ENCODE data around the gene CNR1. TPM values are rescaled to one million over a fixed set of nuclear protein-coding genes. Genes with fewer than 3 reads are reported as not detected.

Gene CNR1
- total and polyA plus RNA-seq, 2 of the 4 experiments (the other 2 are of a cell fraction): not detected

DNA sequence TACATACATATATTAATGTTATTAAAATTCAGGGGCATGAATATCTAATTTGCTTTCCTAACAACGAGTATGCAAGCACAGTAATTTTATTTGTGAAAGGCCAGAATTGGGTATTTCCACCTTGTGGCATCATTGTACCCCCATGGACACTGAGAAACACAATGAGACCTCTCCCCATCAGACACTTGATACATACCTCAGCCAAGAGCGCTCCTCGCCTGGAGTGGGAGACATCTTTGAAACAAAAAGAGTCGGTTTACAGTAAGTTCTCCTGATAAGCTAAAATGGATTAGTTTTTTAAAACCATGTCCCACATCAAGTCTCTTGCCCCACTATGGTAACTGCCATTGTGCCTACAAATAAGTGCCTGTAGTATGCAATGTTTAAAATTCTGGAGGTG is 2.1 kb downstream of the CNR1 start:
- Histone ChIP-seq H3K18ac (ENCODE audit: low read depth, low read length) (no peak overlapping the region), H2BK20ac (ENCODE audit: low read depth, low read length) (no peak overlapping the region), H3K56ac (ENCODE audit: extremely low read depth, insufficient read depth, low read length) (no peak overlapping the region), H4K5ac (ENCODE audit: low read depth, low read length) (no peak overlapping the region), H2AK5ac (ENCODE audit: low read depth, low read length) (no peak overlapping the region), H2BK120ac (ENCODE audit: low read depth, low read length) (no peak overlapping the region), H4K91ac (ENCODE audit: insufficient read depth, low read depth, low read length) (no peak overlapping the region), H3K4me3 (ENCODE audit: insufficient read depth, low read depth, low read length) (no peak overlapping the region), H4K8ac (ENCODE audit: low read depth in 2 of 2, low read length in 2 of 2) (no peak overlapping the region), H2AFZ (replicated peaks; ENCODE audit: low read length, poor library complexity) (no peak overlapping the region), H3K4me2 (ENCODE audit: low read depth, low read length) (no peak overlapping the region), H3K4me1 (ENCODE audit: control insufficient read depth, insufficient read depth, low read length) (peaks cover 2% of the 10 kb centered on the region; the same call in 1 of the 2 replicates), H3K23ac (ENCODE audit: low read depth, low read length) (no peak overlapping the region), H3K14ac (replicated peaks; ENCODE audit: low read depth, low read length) (no peak overlapping the region), H2AK9ac (replicated peaks; ENCODE audit: low read depth, low read length, poor library complexity) (no peak overlapping the region), H3K9me1 (ENCODE audit: insufficient read depth, low read length) (no peaks in the 10 kb centered on the region), H2BK5ac (ENCODE audit: low read depth, low read length, poor library complexity, severe bottlenecking) (no peak overlapping the region), H4K20me1 (ENCODE audit: insufficient read depth, low read length) (no peaks in the 10 kb centered on the region), H3K4ac (ENCODE audit: low read depth, low read length) (no peak overlapping the region), H2BK15ac (ENCODE audit: low read depth, low read length) (no peak overlapping the region), H3K27me3 (ENCODE audit: control insufficient read depth, insufficient read depth, low read length) (peaks cover 40% of the 10 kb centered on the region), H3K79me1 (ENCODE audit: low read depth in 1 of 2, low read length in 2 of 2) (no peaks in the 10 kb centered on the region), H3K36me3 (ENCODE audit: control insufficient read depth, insufficient read depth, low read length) (no peaks in the 10 kb centered on the region), H3K9me3 (ENCODE audit: control insufficient read depth, insufficient read depth, low read length) (no peaks in the 10 kb centered on the region), H3K9ac (ENCODE audit: low read depth, low read length) (no peak overlapping the region), H3K27ac (ENCODE audit: insufficient read depth, low read length) (no peak overlapping the region)
- in situ Hi-C loops (cut with MboI; ENCODE audit: low sequenced_read_pairs) (no loop called here), intact Hi-C loops (cut with micrococcal nuclease) (loop anchor here (10.0 kb wide), 2 partner anchors 459 to 759 kb away; partner anchors contain the start of genes AKIRIN2 and CFAP206), dilution Hi-C loops (cut with HindIII; ENCODE audit: low sequenced_read_pairs, unreplicated experiment) (no loop called here)
- POLR2A ChIA-PET (ENCODE audit: unreplicated experiment): no interaction called here
- CTCF ChIA-PET: no interaction called here
- WGBS, 2 experiments (ENCODE audit: extremely low coverage in 2 of 2, insufficient read length in 1 of 2): no CpG with 5 or more reads among the region's 4 CpGs
- no peak for DNase-seq
- TF ChIP-seq CTCF (conservative IDR thresholded peaks at IDR 0.05; ENCODE audit: low read depth, low read length) (no peak), NFE2L2 (IDR thresholded peaks at IDR 0.05; ENCODE audit: low read depth, low read length) (no peak), MXI1 (IDR thresholded peaks at IDR 0.05; ENCODE audit: borderline replicate concordance, low read depth, low read length) (no peak), POLR2A (IDR thresholded peaks at IDR 0.05; ENCODE audit: low read depth, low read length) (no peak), ELK1 (IDR thresholded peaks at IDR 0.05; ENCODE audit: borderline replicate concordance, low read depth, low read length) (no peak), MAFK (IDR thresholded peaks at IDR 0.05; ENCODE audit: low read depth, low read length) (no peak), CHD1 (IDR thresholded peaks at IDR 0.05; ENCODE audit: low read depth, low read length) (no peak), RFX5 (IDR thresholded peaks at IDR 0.05; ENCODE audit: low read depth, low read length) (no peak), SMC3 (IDR thresholded peaks at IDR 0.05; ENCODE audit: low read depth, low read length) (no peak), RCOR1 (IDR thresholded peaks at IDR 0.05; ENCODE audit: insufficient replicate concordance, low read length) (no peak), RAD21 (IDR thresholded peaks at IDR 0.05; ENCODE audit: low read length) (no peak), FOS (IDR thresholded peaks at IDR 0.05; ENCODE audit: low read depth, low read length) (no peak), MAZ (IDR thresholded peaks at IDR 0.05; ENCODE audit: borderline replicate concordance, low read depth, low read length) (no peak), BHLHE40 (IDR thresholded peaks at IDR 0.05; ENCODE audit: low read depth, low read length) (no peak), CEBPB (IDR thresholded peaks at IDR 0.05; ENCODE audit: low read depth, low read length) (no peak)
- TF ChIP-seq, protein P1, sequence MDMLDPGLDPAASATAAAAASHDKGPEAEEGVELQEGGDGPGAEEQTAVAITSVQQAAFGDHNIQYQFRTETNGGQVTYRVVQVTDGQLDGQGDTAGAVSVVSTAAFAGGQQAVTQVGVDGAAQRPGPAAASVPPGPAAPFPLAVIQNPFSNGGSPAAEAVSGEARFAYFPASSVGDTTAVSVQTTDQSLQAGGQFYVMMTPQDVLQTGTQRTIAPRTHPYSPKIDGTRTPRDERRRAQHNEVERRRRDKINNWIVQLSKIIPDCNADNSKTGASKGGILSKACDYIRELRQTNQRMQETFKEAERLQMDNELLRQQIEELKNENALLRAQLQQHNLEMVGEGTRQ (IDR thresholded peaks at IDR 0.05; ENCODE audit: low read depth, low read length): no peak
- no TSS peak for BruUV-seq (replicated peaks)
- ATAC-seq (ENCODE audit: low read depth): no peak
